Stimulated activated CD8-positive, alpha-beta memory T cell treated with anti-CD3 and anti-CD28 coated beads, Interleukin-12 subunit alpha, Interleukin-12 subunit beta, amount 100 ng/mL, for 4 hours (primary cell): ENCODE measurements around the gene CEND1.

Source experiments
- DNase-seq: peaks from one replicate; pipeline ENCODE4 v3.0.0-alpha.2; 2020; ENCODE audit warnings: low read depth

Gene CEND1

GRCh38 chr11:827146-827896 is 37.4 kb upstream of the CEND1 start:
- DNase-seq: no peak

- DNase-seq: no peak
Measured at GRCh38 chr11:826836-827145, 36.9 kb upstream of the CEND1 start.

GRCh38 chr11:826227-826621 is 36.3 kb upstream of the CEND1 start:
- DNase-seq: no peak

- no peak for DNase-seq
Measured at GRCh38 chr11:825366-826226, 35.7 kb upstream of the CEND1 start.

- DNase-seq: no peak
Measured at GRCh38 chr11:824942-825341, 35.1 kb upstream of the CEND1 start.

- DNase-seq: no peak
Measured at GRCh38 chr11:824292-824880, 34.5 kb upstream of the CEND1 start.

GRCh38 chr11:823441-824291 is 33.8 kb upstream of the CEND1 start:
- DNase-seq: no peak

- DNase-seq: no peak
Measured at GRCh38 chr11:821512-822371, 31.9 kb upstream of the CEND1 start.

GRCh38 chr11:820655-821511 is 31.0 kb upstream of the CEND1 start:
- DNase-seq: no peak

- DNase-seq: peak; percentile 80
Measured at GRCh38 chr11:819943-820649, 30.2 kb upstream of the CEND1 start.

GRCh38 chr11:819129-819931 is 29.4 kb upstream of the CEND1 start:
- DNase-seq: peak; percentile 86

- no peak for DNase-seq
Measured at GRCh38 chr11:818396-819128, 28.7 kb upstream of the CEND1 start, which contains the start of gene PNPLA2. PNPLA2 (plus strand) TSS chr11:818914; CDS start chr11:819719, 805 bp downstream.

- DNase-seq: no peak
Measured at GRCh38 chr11:816433-816779, 26.5 kb upstream of the CEND1 start.

GRCh38 chr11:815675-816432 is 26.0 kb upstream of the CEND1 start:
- no peak for DNase-seq

- DNase-seq: no peak
Measured at GRCh38 chr11:813456-814096, 23.7 kb upstream of the CEND1 start.

- DNase-seq: no peak
Measured at GRCh38 chr11:813072-813455, 23.2 kb upstream of the CEND1 start.

- DNase-seq: no peak
Measured at GRCh38 chr11:812390-812789, 22.5 kb upstream of the CEND1 start.
